H9 (cell line): ENCODE results near the gene CHRDL1. TPM values are rescaled to one million over a fixed set of nuclear protein-coding genes. Genes with fewer than 3 reads are reported as not detected.

Experiments
- DNase-seq: peaks from one replicate; pipeline ENCODE4 v3.0.0-alpha.2; 2017
- H2AFZ ChIP-seq: one replicate; pipeline ENCODE4 v1.6.1; 2013; ENCODE audit warnings: mild to moderate bottlenecking, low read length, control low read depth, moderate library complexity
- H2AK5ac ChIP-seq: 2 replicates; pipeline ENCODE4 v1.6.1; 2013; ENCODE audit warnings: low read length, control low read depth, mixed read lengths; ENCODE audit not compliant: insufficient read length
- H2BK120ac ChIP-seq: one replicate; pipeline ENCODE4 v1.6.1; 2013; ENCODE audit warnings: low read depth, mild to moderate bottlenecking, low read length, control low read depth, inconsistent platforms; ENCODE audit not compliant: poor library complexity, severe bottlenecking
- H2BK12ac ChIP-seq: 2 replicates; pipeline ENCODE4 v1.6.1; 2013; ENCODE audit warnings: low read length, control low read depth, mixed read lengths, low read depth; ENCODE audit not compliant: insufficient read length
- H2BK15ac ChIP-seq: 2 replicates; pipeline ENCODE4 v1.6.1; 2013; ENCODE audit warnings: low read depth, low read length, control low read depth
- H2BK20ac ChIP-seq: one replicate; pipeline ENCODE4 v1.6.1; 2013; ENCODE audit warnings: low read depth, mild to moderate bottlenecking, low read length, control low read depth, inconsistent platforms; ENCODE audit not compliant: poor library complexity, severe bottlenecking
- H2BK5ac ChIP-seq: 2 replicates; pipeline ENCODE4 v1.6.1; 2013; ENCODE audit warnings: low read length, control low read depth, mixed read lengths; ENCODE audit not compliant: insufficient read length
- H3K14ac ChIP-seq: 2 replicates; pipeline ENCODE4 v1.6.1; 2013; ENCODE audit warnings: low read length, control low read depth; ENCODE audit not compliant: insufficient read depth
- H3K18ac ChIP-seq: 2 replicates; pipeline ENCODE4 v1.6.1; 2013; ENCODE audit warnings: low read depth, mild to moderate bottlenecking, mixed read lengths, low read length, control low read depth; ENCODE audit not compliant: insufficient read length
- H3K23ac ChIP-seq: 2 replicates; pipeline ENCODE4 v1.6.1; 2013; ENCODE audit warnings: low read length, control low read depth, mixed read lengths, low read depth; ENCODE audit not compliant: insufficient read length
- H3K23me2 ChIP-seq: 2 replicates; pipeline ENCODE4 v1.6.1; 2013; ENCODE audit warnings: low read depth, mild to moderate bottlenecking, mixed read lengths, low read length, control low read depth; ENCODE audit not compliant: insufficient read length, poor library complexity, severe bottlenecking
- H3K27ac ChIP-seq: 2 replicates; pipeline ENCODE4 v1.5.1; 2013; ENCODE audit warnings: low read length, control low read depth, mixed read lengths, low read depth; ENCODE audit not compliant: insufficient read length
- H3K27me3 ChIP-seq: 2 replicates; pipeline ENCODE4 v1.6.1; 2013; ENCODE audit warnings: low read length, control low read depth, inconsistent platforms; ENCODE audit not compliant: insufficient read depth
- H3K4ac ChIP-seq: 2 replicates; pipeline ENCODE4 v1.6.1; 2013; ENCODE audit warnings: low read depth, mild to moderate bottlenecking, control low read depth, inconsistent platforms, low read length, moderate library complexity
- H3K4me1 ChIP-seq: 2 replicates; pipeline ENCODE4 v1.6.1; 2013; ENCODE audit warnings: low read length, control low read depth, inconsistent platforms; ENCODE audit not compliant: insufficient read depth
- H3K4me2 ChIP-seq: 2 replicates; pipeline ENCODE4 v1.6.1; 2013; ENCODE audit warnings: low read length, control low read depth, mixed read lengths; ENCODE audit not compliant: insufficient read length, insufficient read depth
- H3K56ac ChIP-seq: 2 replicates; pipeline ENCODE4 v1.6.1; 2013; ENCODE audit warnings: low read depth, mild to moderate bottlenecking, mixed read lengths, low read length, control low read depth; ENCODE audit not compliant: insufficient read length
- H3K79me1 ChIP-seq: 2 replicates; pipeline ENCODE4 v1.6.1; 2013; ENCODE audit warnings: low read depth, mild to moderate bottlenecking, moderate library complexity, low read length, control low read depth, inconsistent platforms; ENCODE audit not compliant: insufficient read depth, poor library complexity, severe bottlenecking
- H3K79me2 ChIP-seq: 2 replicates; pipeline ENCODE4 v1.6.1; 2013; ENCODE audit warnings: low read length, control low read depth, inconsistent platforms; ENCODE audit not compliant: insufficient read depth
- H3K9ac ChIP-seq: 2 replicates; pipeline ENCODE4 v1.6.1; 2013; ENCODE audit warnings: low read length, control low read depth, mixed read lengths; ENCODE audit not compliant: insufficient read length; ENCODE audit errors: extremely low read depth
- H3K9me3 ChIP-seq: one replicate; pipeline ENCODE4 v1.6.1; 2013; ENCODE audit warnings: low read depth, low read length, inconsistent platforms; ENCODE audit not compliant: control insufficient read depth
- H3T11ph ChIP-seq: one replicate; pipeline ENCODE4 v1.6.1; 2013; ENCODE audit warnings: mild to moderate bottlenecking, low read length, control low read depth, inconsistent platforms
- H4K20me1 ChIP-seq: one replicate; pipeline ENCODE4 v1.6.1; 2013; ENCODE audit not compliant: control insufficient read depth, insufficient read length, insufficient read depth
- H4K5ac ChIP-seq: 2 replicates; pipeline ENCODE4 v1.6.1; 2013; ENCODE audit warnings: low read depth, mild to moderate bottlenecking, mixed read lengths, low read length, control low read depth; ENCODE audit not compliant: insufficient read length
- H4K8ac ChIP-seq: replicated peaks from 2 replicates; pipeline ENCODE4 v1.6.1; 2013; ENCODE audit warnings: low read length, control low read depth, mixed read lengths, low read depth; ENCODE audit not compliant: insufficient read length
- H4K91ac ChIP-seq: 2 replicates; pipeline ENCODE4 v1.6.1; 2013; ENCODE audit warnings: low read depth, mild to moderate bottlenecking, moderate library complexity, mixed read lengths, low read length, control low read depth; ENCODE audit not compliant: insufficient read length
- H3K27ac Mint-ChIP-seq, 3 experiments: 2 replicates in 2 of 3; 3 replicates in 1 of 3; pipeline ENCODE4 v1.8.0; 2020 to 2021; ENCODE audit warnings: mixed read lengths in 3 of 3, mild to moderate bottlenecking in 1 of 3, moderate library complexity in 1 of 3
- H3K27me3 Mint-ChIP-seq: 2 replicates; pipeline ENCODE4 v1.8.0; 2021; ENCODE audit warnings: low read depth, mild to moderate bottlenecking, moderate library complexity, mixed read lengths
- H3K36me3 Mint-ChIP-seq, 3 experiments: 2 replicates in 2 of 3; 3 replicates in 1 of 3; pipeline ENCODE4 v1.8.0; 2020 to 2021; ENCODE audit warnings: low read depth in 3 of 3, mixed read lengths in 3 of 3; ENCODE audit not compliant: insufficient read depth in 1 of 3
- H3K4me1 Mint-ChIP-seq, 2 experiments: 2 replicates each; pipeline ENCODE4 v1.8.0; 2020; ENCODE audit warnings: mixed read lengths in 2 of 2
- H3K4me3 Mint-ChIP-seq, 2 experiments: 2 replicates in 1 of 2; 3 replicates in 1 of 2; pipeline ENCODE4 v1.8.0; 2020 to 2021; ENCODE audit warnings: mild to moderate bottlenecking in 2 of 2, mixed read lengths in 2 of 2, moderate library complexity in 1 of 2
- H3K9me3 Mint-ChIP-seq, 2 experiments: 2 replicates in 1 of 2; 3 replicates in 1 of 2; pipeline ENCODE4 v1.8.0; 2020; ENCODE audit warnings: mild to moderate bottlenecking in 2 of 2, mixed read lengths in 2 of 2, moderate library complexity in 1 of 2
- CTCF ChIP-seq: fragments of 200-600 bp; sonication (generic); conservative IDR thresholded peaks from 3 replicates; pipeline ENCODE4 v1.8.0; 2021; ENCODE audit warnings: antibody characterized with exemption, mild to moderate bottlenecking
- WGBS: extraction: QIAGEN DNeasy Blood & Tissue Kit; methylation state at CpG from one replicate; pipeline ENCODE4 v1.1.7; 2013; ENCODE audit warnings: missing lambda C conversion rate, low lambda C conversion rate, mixed read lengths; ENCODE audit not compliant: insufficient read length; ENCODE audit errors: extremely low coverage; 5-methylcytosine and 5-hydroxymethylcytosine counted together
- total RNA-seq: library from RNA; stranded (reverse); gene quantifications from 2 replicates; pipeline ENCODE4 v1.2.1, GENCODE V29; 2021

The CHRDL1 gene
- total RNA-seq, 1 experiment from 2014 or later = 11.8 TPM

GRCh38 chrX:110646386-110646785 lies 149.2 kb downstream of the CHRDL1 start:
- Histone ChIP-seq H3K4me2 (no peak overlapping the region), H3K9me3 (no peaks in the 10 kb centered on the region), H2BK5ac (no peak overlapping the region), H3K79me1 (no peaks in the 10 kb centered on the region), H2AFZ (no peak overlapping the region), H3K56ac (no peak overlapping the region), H3K23me2 (no peaks in the 10 kb centered on the region), H2AK5ac (no peak overlapping the region), H2BK15ac (no peak overlapping the region), H4K20me1 (no peaks in the 10 kb centered on the region), H3K9ac (no peak overlapping the region), H3K4me1 (no peaks in the 10 kb centered on the region), H3K27ac (no peak overlapping the region), H2BK20ac (no peak overlapping the region), H4K8ac (no peak overlapping the region), H3K4ac (no peak overlapping the region), H4K5ac (no peak overlapping the region), H3K14ac (no peak overlapping the region), H3K79me2 (no peaks in the 10 kb centered on the region), H3K18ac (no peak overlapping the region), H2BK12ac (no peak overlapping the region), H3K27me3 (no peaks in the 10 kb centered on the region), H3K23ac (no peak overlapping the region), H2BK120ac (no peak overlapping the region), H3T11ph (no peak overlapping the region), H4K91ac (no peak overlapping the region)
- no peaks in the 10 kb centered on the region for H3K27me3 Mint-ChIP-seq
- DNase-seq = no peak
- no peaks in the 10 kb centered on the region for H3K4me1 Mint-ChIP-seq
- no peak overlapping the region for H3K27ac Mint-ChIP-seq
- no peak for TF ChIP-seq CTCF
- no peak overlapping the region for H3K4me3 Mint-ChIP-seq
- H3K9me3 Mint-ChIP-seq = peaks cover 3 to 10% of the 10 kb centered on the region in 2 experiments; a peak in 4 of 5 replicates
- WGBS = no CpG with 5 or more reads among the region's 1 CpG
- peaks cover 0 to 11% (median 0%) of the 10 kb centered on the region in 3 experiments; a peak in 2 of 7 replicates for H3K36me3 Mint-ChIP-seq
